OCI-LY1 (cell line): ENCODE measurements around the gene CHD1.

Source experiments
- H2AFZ ChIP-seq: fragments of 200-600 bp; sonication (generic), shearing (Covaris generic); 2 replicates; pipeline ENCODE4 v1.6.0; 2014; ENCODE audit warnings: antibody characterized with exemption, mild to moderate bottlenecking, low read length
- H3F3A ChIP-seq: fragments of 200-600 bp; sonication (generic), shearing (Covaris generic); 2 replicates; pipeline ENCODE4 v1.6.0; 2014; ENCODE audit warnings: mild to moderate bottlenecking, antibody characterized with exemption, low read length, moderate library complexity; ENCODE audit not compliant: insufficient read depth
- H3K27ac ChIP-seq: fragments of 200-600 bp; sonication (generic); 2 replicates; pipeline ENCODE4 v1.5.1; 2014; ENCODE audit warnings: low read length, mixed run types, mild to moderate bottlenecking, low read depth; ENCODE audit not compliant: poor library complexity, severe bottlenecking
- H3K27me3 ChIP-seq: fragments of 200-600 bp; sonication (generic); 2 replicates; pipeline ENCODE4 v1.6.0; 2014; ENCODE audit warnings: antibody characterized with exemption, mild to moderate bottlenecking, low read length, moderate library complexity; ENCODE audit not compliant: insufficient read depth
- H3K36me3 ChIP-seq: fragments of 200-600 bp; sonication (generic); 2 replicates; pipeline ENCODE4 v1.6.1; 2014; ENCODE audit warnings: mild to moderate bottlenecking, antibody characterized with exemption, low read length, moderate library complexity, mixed read lengths; ENCODE audit not compliant: insufficient read depth
- H3K4me1 ChIP-seq: fragments of 200-600 bp; sonication (generic); 2 replicates; pipeline ENCODE4 v1.5.1; 2014; ENCODE audit warnings: mild to moderate bottlenecking, low read length, moderate library complexity; ENCODE audit not compliant: insufficient read depth, severe bottlenecking
- H3K4me2 ChIP-seq: fragments of 200-600 bp; sonication (generic), shearing (Covaris generic); 2 replicates; pipeline ENCODE4 v1.6.1; 2014; ENCODE audit warnings: low read length
- H3K4me3 ChIP-seq: fragments of 200-600 bp; sonication (generic); 2 replicates; pipeline ENCODE4 v1.5.1; 2014; ENCODE audit warnings: low read length, low read depth, mild to moderate bottlenecking, mixed read lengths; ENCODE audit not compliant: poor library complexity, severe bottlenecking
- H3K79me2 ChIP-seq: fragments of 200-600 bp; shearing (Covaris generic); 2 replicates; pipeline ENCODE4 v1.6.1; 2016; ENCODE audit warnings: mixed run types, low read length, mixed read lengths; ENCODE audit not compliant: insufficient read depth
- H3K9ac ChIP-seq: fragments of 200-600 bp; sonication (generic), shearing (Covaris generic); 2 replicates; pipeline ENCODE4 v1.6.1; 2014; ENCODE audit warnings: mild to moderate bottlenecking, low read length, mixed read lengths
- H3K9me2 ChIP-seq: fragments of 200-600 bp; sonication (generic), shearing (Covaris generic); 2 replicates; pipeline ENCODE4 v1.6.1; 2014; ENCODE audit warnings: low read depth, mild to moderate bottlenecking, low read length, mixed read lengths
- H3K9me3 ChIP-seq: fragments of 200-600 bp; shearing (Covaris generic); 2 replicates; pipeline ENCODE4 v1.6.1; 2014; ENCODE audit warnings: low read length, mixed read lengths
- H4K20me1 ChIP-seq: fragments of 200-600 bp; sonication (generic), shearing (Covaris generic); 2 replicates; pipeline ENCODE4 v1.6.0; 2016; ENCODE audit warnings: mild to moderate bottlenecking, low read length; ENCODE audit not compliant: insufficient read depth
- EZH2 ChIP-seq: fragments of 200-600 bp; sonication (generic), shearing (Covaris generic); IDR thresholded peaks from 2 replicates; pipeline ENCODE4 v1.8.0; 2017; ENCODE audit warnings: borderline replicate concordance, mixed run types, mild to moderate bottlenecking, antibody characterized with exemption, low read length, moderate library complexity, mixed read lengths
- TF ChIP-seq, protein P1 (sequence below): fragments of 200-600 bp; sonication (generic), shearing (Covaris generic); IDR thresholded peaks from 2 replicates; pipeline ENCODE4 v1.5.1; 2017; ENCODE audit warnings: mild to moderate bottlenecking, antibody characterized with exemption, low read length, moderate library complexity, mixed read lengths

CHD1 gene

DNA sequence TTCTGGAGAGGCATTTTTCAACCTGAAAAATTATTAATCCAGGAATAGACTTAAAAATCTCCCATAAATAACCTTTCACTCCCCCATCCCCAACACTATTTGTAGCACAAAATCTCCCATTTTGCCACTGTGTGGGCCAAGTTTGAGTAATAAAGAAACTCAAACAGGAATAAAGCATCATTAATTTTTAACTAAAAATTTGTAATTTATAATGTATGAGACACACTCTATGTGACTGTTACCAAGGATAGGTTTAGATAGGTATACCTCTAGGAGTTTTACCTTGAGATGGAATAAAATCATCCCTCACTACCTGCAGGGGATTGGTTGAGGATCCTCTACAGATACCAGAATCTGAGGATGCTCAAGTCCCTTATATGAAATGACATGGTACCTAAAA, 30.1 kb downstream of the CHD1 start:
- H3K9ac ChIP-seq = no peak overlapping the region
- no peaks in the 10 kb centered on the region for H3K27me3 ChIP-seq
- no peak overlapping the region for H3K4me2 ChIP-seq
- no peaks in the 10 kb centered on the region for H3K9me3 ChIP-seq
- peaks cover 87% of the 10 kb centered on the region for H3K36me3 ChIP-seq
- TF ChIP-seq EZH2 = no peak
- TF ChIP-seq, protein P1, sequence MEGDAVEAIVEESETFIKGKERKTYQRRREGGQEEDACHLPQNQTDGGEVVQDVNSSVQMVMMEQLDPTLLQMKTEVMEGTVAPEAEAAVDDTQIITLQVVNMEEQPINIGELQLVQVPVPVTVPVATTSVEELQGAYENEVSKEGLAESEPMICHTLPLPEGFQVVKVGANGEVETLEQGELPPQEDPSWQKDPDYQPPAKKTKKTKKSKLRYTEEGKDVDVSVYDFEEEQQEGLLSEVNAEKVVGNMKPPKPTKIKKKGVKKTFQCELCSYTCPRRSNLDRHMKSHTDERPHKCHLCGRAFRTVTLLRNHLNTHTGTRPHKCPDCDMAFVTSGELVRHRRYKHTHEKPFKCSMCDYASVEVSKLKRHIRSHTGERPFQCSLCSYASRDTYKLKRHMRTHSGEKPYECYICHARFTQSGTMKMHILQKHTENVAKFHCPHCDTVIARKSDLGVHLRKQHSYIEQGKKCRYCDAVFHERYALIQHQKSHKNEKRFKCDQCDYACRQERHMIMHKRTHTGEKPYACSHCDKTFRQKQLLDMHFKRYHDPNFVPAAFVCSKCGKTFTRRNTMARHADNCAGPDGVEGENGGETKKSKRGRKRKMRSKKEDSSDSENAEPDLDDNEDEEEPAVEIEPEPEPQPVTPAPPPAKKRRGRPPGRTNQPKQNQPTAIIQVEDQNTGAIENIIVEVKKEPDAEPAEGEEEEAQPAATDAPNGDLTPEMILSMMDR = no peak
- H3F3A ChIP-seq = no peaks in the 10 kb centered on the region
- no peaks in the 10 kb centered on the region for H4K20me1 ChIP-seq
- no peaks in the 10 kb centered on the region for H3K79me2 ChIP-seq
- no peak overlapping the region for H3K27ac ChIP-seq
- no peak overlapping the region for H3K4me3 ChIP-seq
- no peaks in the 10 kb centered on the region for H3K9me2 ChIP-seq
- no peaks in the 10 kb centered on the region for H3K4me1 ChIP-seq
- no peak overlapping the region for H2AFZ ChIP-seq

DNA sequence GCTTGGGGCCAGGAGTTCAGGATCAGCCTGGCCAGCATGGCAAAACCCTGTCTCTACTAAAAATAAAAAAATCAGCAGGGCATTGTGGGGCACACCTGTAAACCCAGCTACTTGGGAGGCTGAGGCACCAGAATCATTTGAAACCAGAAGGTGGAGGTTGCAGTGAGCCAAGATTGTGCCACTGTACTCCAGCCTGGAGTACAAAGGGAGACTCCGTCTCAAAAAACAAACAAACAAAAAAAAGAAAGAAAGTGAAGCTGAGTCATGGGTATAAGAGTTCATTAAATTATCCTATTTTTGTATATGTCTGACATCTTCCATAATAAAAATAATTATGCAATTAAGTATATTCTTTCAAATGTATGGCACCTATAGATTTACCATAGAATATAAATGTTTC, 37.2 kb downstream of the CHD1 start:
- peaks cover 72% of the 10 kb centered on the region for H3K36me3 ChIP-seq

DNA sequence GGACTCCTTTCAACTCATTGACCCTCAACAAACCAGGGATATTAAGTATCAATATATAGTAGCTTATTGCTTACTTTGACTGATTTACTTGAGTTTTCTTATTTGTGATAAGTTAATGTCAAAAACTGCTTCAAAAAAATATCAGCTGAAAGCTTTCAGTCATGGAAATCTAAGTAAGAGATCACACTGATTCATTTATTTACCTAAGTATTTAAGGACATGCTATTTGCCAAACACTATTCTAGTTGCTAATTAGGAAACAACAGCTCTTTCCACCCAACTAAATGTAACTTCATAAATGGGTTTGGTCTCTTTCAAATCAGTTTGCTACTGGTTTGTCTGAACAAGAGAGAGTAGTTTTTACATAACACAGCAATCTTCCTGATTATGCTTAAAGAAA, 48.2 kb downstream of the CHD1 start:
- Histone ChIP-seq H3K9me3 (no peaks in the 10 kb centered on the region), H3K4me1 (no peaks in the 10 kb centered on the region), H4K20me1 (no peaks in the 10 kb centered on the region), H3F3A (no peaks in the 10 kb centered on the region), H2AFZ (no peak overlapping the region), H3K9ac (no peak overlapping the region), H3K27me3 (no peaks in the 10 kb centered on the region), H3K4me2 (no peak overlapping the region), H3K4me3 (no peak overlapping the region), H3K36me3 (peaks cover 82% of the 10 kb centered on the region), H3K9me2 (no peaks in the 10 kb centered on the region), H3K79me2 (no peaks in the 10 kb centered on the region), H3K27ac (no peak overlapping the region)
- no peak for TF ChIP-seq EZH2
- TF ChIP-seq, protein P1 = no peak

More for the DNA sequence above, 37.2 kb downstream of the CHD1 start:
- Histone ChIP-seq H3K27me3 (no peaks in the 10 kb centered on the region), H3K4me1 (no peaks in the 10 kb centered on the region), H3K9me2 (no peaks in the 10 kb centered on the region), H3K9ac (no peak overlapping the region), H3K27ac (no peak overlapping the region), H3K4me3 (no peak overlapping the region), H4K20me1 (no peaks in the 10 kb centered on the region), H2AFZ (no peak overlapping the region), H3K9me3 (no peaks in the 10 kb centered on the region), H3K4me2 (no peak overlapping the region), H3K79me2 (no peaks in the 10 kb centered on the region), H3F3A (no peaks in the 10 kb centered on the region)
- TF ChIP-seq, protein P1 = no peak
- TF ChIP-seq EZH2 = no peak
